Peyer's patch (tissue), 4 donors: Measurements from ENCODE around the gene NPFFR1.

ENCODE experiments used
- POLR2A ChIP-seq, 2 donors: fragments of 450-650 bp; IDR thresholded peaks; one replicate each; pipeline ENCODE4 v1.5.1; 2017; ENCODE audit warnings: antibody characterized with exemption in 2 of 2, mild to moderate bottlenecking in 2 of 2, moderate library complexity in 2 of 2
- TF ChIP-seq, protein P1 (sequence below), 6 experiments: fragments of 450-650 bp in 4 of 6; fragments of 200-600 bp in 2 of 6; sonication (generic) in 1 of 6; IDR thresholded peaks; one replicate each; pipeline ENCODE4 v1.5.1; 2017 to 2019; ENCODE audit warnings: antibody characterized with exemption in 6 of 6, mild to moderate bottlenecking in 3 of 6, moderate library complexity in 1 of 6

DNA sequence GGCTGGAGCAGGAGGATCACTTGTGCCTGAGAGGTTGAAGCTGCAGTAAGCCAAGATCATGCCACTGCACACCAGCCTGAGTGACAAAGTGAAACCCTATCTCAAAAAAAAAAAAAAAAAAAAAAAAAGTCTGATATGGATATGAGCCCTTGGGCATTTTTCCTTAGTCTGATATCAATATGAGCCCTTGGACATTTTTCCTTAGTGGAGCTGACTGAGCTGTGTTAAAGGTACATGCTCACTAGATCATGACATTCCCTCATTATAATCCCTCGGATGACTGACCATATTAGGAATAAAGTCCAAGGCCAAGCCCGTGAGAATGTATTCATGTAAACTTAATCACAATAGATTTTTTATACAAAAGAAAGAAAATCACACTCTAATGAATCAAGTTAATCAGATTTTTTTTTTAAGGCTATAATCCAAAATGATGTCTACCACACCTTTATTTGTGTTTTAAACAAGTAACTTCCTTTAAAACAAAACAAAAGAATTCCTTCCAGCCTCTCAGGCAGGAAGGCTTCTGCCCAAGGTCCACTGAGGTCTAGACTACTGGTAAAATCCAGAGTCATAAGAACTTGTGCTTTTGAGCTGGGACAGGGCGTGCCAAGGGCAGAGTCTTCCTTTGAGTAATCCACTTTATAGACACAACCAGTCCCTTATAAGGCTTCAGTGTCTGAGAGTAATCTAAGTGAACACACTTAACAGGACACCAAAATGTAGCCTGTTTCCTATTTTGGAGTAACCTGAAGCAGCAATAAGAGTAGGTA lies 56.1 kb downstream of the NPFFR1 start:
- TF ChIP-seq, protein P1, sequence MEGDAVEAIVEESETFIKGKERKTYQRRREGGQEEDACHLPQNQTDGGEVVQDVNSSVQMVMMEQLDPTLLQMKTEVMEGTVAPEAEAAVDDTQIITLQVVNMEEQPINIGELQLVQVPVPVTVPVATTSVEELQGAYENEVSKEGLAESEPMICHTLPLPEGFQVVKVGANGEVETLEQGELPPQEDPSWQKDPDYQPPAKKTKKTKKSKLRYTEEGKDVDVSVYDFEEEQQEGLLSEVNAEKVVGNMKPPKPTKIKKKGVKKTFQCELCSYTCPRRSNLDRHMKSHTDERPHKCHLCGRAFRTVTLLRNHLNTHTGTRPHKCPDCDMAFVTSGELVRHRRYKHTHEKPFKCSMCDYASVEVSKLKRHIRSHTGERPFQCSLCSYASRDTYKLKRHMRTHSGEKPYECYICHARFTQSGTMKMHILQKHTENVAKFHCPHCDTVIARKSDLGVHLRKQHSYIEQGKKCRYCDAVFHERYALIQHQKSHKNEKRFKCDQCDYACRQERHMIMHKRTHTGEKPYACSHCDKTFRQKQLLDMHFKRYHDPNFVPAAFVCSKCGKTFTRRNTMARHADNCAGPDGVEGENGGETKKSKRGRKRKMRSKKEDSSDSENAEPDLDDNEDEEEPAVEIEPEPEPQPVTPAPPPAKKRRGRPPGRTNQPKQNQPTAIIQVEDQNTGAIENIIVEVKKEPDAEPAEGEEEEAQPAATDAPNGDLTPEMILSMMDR (IDR thresholded peaks at IDR 0.05), result no peak
- peak in 1 of 2 donors; percentile 79 for TF ChIP-seq POLR2A (IDR thresholded peaks at IDR 0.05)
